ENCODE measurements around the gene CDRT4.

The CDRT4 gene

DNA sequence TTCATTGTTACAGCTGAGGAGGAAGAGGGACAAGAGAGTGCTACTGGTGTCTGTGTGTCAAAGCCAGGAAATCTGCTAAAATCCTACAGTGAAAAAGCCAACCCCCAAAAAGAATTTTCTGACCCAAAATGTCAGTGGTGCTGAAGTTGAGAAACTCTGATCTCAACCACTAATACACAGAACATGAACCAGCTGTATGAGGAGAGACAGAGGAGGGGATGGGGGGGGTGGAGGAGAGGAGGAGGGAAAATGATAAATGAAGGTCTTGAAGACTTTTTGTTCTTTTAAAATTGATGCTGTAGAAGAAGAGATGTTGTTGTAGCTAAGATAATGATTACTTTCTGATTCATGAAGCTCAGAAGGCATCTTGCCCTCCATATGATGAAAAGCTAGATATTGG, 27.4 kb upstream of the CDRT4 start:
- DNase-seq (ENCODE audit: low spot score): no peak
- in situ Hi-C loops (cut with MboI; ENCODE audit: low pct_unique_long_range_greater_than_20kb, low sequenced_read_pairs, unreplicated experiment): no loop called here
- TF ChIP-seq, protein P1, sequence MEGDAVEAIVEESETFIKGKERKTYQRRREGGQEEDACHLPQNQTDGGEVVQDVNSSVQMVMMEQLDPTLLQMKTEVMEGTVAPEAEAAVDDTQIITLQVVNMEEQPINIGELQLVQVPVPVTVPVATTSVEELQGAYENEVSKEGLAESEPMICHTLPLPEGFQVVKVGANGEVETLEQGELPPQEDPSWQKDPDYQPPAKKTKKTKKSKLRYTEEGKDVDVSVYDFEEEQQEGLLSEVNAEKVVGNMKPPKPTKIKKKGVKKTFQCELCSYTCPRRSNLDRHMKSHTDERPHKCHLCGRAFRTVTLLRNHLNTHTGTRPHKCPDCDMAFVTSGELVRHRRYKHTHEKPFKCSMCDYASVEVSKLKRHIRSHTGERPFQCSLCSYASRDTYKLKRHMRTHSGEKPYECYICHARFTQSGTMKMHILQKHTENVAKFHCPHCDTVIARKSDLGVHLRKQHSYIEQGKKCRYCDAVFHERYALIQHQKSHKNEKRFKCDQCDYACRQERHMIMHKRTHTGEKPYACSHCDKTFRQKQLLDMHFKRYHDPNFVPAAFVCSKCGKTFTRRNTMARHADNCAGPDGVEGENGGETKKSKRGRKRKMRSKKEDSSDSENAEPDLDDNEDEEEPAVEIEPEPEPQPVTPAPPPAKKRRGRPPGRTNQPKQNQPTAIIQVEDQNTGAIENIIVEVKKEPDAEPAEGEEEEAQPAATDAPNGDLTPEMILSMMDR (IDR thresholded peaks at IDR 0.05; ENCODE audit: extremely low read depth, insufficient read depth, missing control alignments): no peak

DNA sequence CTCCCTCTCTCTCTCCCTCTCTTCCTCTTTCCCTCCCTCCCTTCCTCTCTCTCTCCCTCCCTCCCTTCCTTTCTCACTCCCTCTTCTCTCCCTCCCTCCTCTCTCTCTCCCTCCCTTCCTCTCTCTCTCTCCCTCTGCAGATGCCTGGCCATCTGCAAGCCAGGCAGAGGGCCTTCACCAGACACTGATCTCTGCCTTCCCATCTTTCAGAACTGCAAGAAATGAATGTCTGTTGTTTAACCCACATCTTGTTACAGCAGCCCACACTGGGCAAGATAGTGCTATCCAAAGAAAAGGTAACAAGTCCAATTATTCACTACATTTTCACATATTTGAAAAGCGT, 26.2 kb upstream of the CDRT4 start:
- DNase-seq (ENCODE audit: low spot score): no peak
- TF ChIP-seq, protein P1 (IDR thresholded peaks at IDR 0.05; ENCODE audit: extremely low read depth, insufficient read depth, missing control alignments): no peak
- in situ Hi-C loops (cut with MboI; ENCODE audit: low pct_unique_long_range_greater_than_20kb, low sequenced_read_pairs, unreplicated experiment): no loop called here

DNA sequence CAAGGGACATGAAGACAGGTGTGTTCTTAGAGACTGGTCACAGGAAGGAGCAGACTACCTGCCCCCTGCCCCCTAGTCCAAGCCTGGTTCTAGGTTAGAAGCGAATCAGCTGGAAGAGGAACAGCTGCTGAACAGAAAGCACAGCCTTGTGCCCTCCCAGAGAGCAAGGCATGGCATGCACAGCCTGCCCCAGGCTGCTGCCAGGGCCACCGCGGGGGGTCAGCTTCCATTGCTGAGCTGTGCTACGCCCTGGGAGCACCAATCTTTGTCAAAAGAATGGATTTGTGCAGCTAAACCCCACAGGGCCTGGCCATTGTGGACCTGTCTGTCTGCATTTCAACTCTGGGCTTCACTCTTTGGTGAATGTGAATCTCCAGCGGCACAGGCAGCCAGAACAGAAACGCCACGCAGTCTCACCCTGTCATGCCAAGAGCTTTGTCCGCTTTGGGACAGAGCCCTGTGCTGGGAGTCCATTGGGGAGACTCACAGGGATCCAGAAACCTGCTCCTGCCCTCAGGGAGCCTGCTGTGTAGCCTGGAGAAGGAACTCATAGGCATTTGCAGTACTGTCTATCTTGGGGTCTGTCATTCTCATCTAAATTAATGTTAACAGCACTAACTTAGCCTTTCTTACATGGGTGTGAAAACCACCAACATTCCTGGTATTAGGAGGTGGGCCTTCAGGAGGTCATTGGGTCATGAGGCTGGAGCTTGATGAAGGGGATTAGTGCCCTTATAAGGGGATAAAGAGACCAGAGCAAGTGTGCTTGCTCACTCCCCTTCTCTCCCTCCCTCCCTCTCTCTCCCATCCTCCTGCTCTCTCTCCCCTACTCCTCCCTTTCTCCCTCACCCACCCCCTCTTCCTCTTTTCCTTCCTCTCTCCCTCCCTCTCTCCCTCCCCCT, 25.6 kb upstream of the CDRT4 start:
- DNase-seq (ENCODE audit: low spot score): no peak
- TF ChIP-seq, protein P1 (IDR thresholded peaks at IDR 0.05; ENCODE audit: extremely low read depth, insufficient read depth, missing control alignments): no peak

DNA sequence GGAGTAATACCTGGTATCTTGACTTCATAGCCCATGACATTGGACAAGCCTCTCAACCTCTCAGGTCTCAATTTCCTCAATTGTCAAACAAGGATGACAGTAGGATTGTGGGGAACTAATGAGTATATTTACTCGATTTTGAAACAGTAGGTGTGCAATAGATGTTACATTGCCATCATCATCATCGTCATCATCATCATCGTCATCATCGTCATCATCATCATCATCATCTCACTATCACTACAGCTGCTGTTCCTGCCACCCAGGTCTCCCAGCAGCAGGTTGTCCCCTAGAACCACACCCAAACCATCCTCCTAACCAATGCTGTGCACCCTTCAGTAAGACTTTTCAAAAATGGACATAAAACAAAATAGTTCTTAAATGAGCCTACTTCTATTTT, 24.8 kb upstream of the CDRT4 start:
- no peak for DNase-seq (ENCODE audit: low spot score)
- TF ChIP-seq, protein P1 (IDR thresholded peaks at IDR 0.05; ENCODE audit: extremely low read depth, insufficient read depth, missing control alignments): no peak
- in situ Hi-C loops (cut with MboI; ENCODE audit: low pct_unique_long_range_greater_than_20kb, low sequenced_read_pairs, unreplicated experiment): no loop called here

More for the DNA sequence above, 25.6 kb upstream of the CDRT4 start:
- in situ Hi-C loops (cut with MboI; ENCODE audit: low pct_unique_long_range_greater_than_20kb, low sequenced_read_pairs, unreplicated experiment): no loop called here

DNA sequence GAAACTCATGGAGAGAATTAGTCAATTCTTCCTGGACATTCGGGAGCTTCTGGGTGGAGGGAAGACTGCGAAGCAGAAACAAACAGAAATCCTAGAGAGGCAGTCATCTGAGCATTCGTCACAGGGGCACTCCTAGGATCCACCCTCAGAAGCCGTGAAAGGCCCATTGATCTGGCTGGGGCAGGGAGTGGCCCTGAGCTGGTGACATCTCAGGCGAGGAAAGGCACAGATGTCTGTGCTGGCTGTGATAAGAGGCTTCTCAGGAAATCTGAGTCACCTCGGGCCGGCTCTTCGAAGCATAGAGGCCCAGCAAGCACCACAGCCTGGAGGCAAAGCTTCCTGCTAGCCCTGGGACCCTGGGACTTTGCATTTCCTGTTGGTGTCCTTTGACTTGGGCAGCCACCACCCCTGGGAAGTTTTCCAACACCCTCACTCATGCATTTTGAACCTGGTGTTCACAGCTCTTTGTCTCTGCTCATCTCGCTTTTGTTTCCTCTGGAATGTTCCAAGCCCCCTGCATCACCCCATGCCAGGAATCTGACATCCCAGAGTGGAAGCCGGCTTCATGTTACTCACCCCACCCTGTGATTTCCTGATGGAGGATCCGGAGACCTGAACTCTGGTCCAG, 23.3 kb upstream of the CDRT4 start:
- in situ Hi-C loops (cut with MboI; ENCODE audit: low pct_unique_long_range_greater_than_20kb, low sequenced_read_pairs, unreplicated experiment): no loop called here
- TF ChIP-seq, protein P1 (IDR thresholded peaks at IDR 0.05; ENCODE audit: extremely low read depth, insufficient read depth, missing control alignments): no peak
- DNase-seq (ENCODE audit: low spot score): no peak

DNA sequence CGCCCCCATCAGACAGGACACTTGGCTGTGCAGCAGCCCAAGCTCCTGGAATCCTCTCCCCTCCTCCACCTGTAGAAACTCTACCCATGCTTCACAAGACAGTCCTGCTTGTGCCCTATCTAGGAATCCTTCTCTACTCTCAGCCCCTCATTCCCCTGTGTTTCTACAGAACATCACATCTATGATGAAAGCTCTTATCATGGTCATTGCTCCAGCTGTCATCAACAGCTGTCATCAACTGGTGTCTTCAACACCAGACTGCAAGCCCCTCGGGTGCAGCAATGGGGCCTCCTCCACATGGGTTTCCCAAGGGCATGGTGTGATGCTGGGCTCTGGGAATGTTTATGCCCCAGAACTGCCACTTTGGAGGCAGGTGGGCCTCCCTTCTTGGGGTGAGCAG, 21.1 kb upstream of the CDRT4 start:
- TF ChIP-seq, protein P1 (IDR thresholded peaks at IDR 0.05; ENCODE audit: extremely low read depth, insufficient read depth, missing control alignments): no peak
- in situ Hi-C loops (cut with MboI; ENCODE audit: low pct_unique_long_range_greater_than_20kb, low sequenced_read_pairs, unreplicated experiment): no loop called here
- no peak for DNase-seq (ENCODE audit: low spot score)
